Activated T-cell treated with anti-CD3 and anti-CD28 coated beads, Interleukin-2, amount 50 U/mL, for 4 hours (primary cell): ENCODE measurements around the gene EVI5. TPM values are rescaled to one million over a fixed set of nuclear protein-coding genes. Genes with fewer than 3 reads are reported as not detected.
"Not testable (repeated sequence)": the region's sequence is repeated elsewhere in the genome, so short reads cannot be mapped to it uniquely, and the experiment has no call there.

Experiments
- ATAC-seq, 2 donors: fragments of 200-7000 bp; cut with Tn5 transposase; one replicate each; pipeline ENCODE4 v1.10.0; 2021
- DNase-seq: peaks from one replicate; pipeline ENCODE4 v3.0.0-alpha.2; 2020
- H3K27me3 Mint-ChIP-seq: one replicate; pipeline ENCODE4 v1.8.0; 2021; ENCODE audit warnings: low read depth, mixed read lengths
- H3K36me3 Mint-ChIP-seq: one replicate; pipeline ENCODE4 v1.8.0; 2022; ENCODE audit warnings: mixed read lengths; ENCODE audit not compliant: insufficient read depth
- H3K4me1 Mint-ChIP-seq: one replicate; pipeline ENCODE4 v1.8.0; 2021; ENCODE audit warnings: low read depth, mixed read lengths
- H3K4me3 Mint-ChIP-seq: one replicate; pipeline ENCODE4 v1.8.0; 2021; ENCODE audit warnings: mild to moderate bottlenecking, moderate library complexity, mixed read lengths
- H3K9me3 Mint-ChIP-seq: one replicate; pipeline ENCODE4 v1.8.0; 2021; ENCODE audit warnings: mixed read lengths
- total RNA-seq, 3 donors: library from RNA; stranded (reverse); gene quantifications; one replicate each; pipeline ENCODE4 v1.2.1, GENCODE V29; 2021

The EVI5 gene
- total RNA-seq, 3 donors from 2014 or later: 28.7 to 32.9 (median 29.8) TPM

DNA sequence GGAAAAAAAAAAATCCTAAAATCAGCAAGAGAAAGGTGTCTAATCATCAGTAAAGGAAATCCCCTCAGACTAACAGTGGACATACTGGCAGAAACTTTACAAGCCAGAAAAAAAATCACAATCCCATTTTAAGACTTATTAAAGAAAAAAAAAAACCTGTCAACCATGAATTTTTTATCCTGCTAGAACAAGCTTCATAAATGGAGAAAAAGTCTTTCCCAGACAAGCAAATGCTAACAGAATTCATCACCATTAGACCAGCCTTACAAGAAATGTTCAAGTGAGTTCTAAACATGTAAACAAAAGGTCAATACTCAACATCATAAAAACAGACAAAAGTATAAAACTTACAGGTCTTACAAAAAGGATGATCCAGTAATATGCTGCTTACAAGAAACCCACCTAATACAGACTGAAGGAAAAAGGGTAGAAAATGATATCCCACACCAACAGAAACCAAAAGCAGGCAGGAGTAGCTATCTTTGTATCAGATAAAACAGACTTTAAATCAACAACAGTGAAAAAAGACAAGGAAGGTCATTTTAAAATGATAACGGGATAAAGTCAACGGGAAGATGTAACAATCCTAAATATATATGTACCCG, 129.6 kb downstream of the EVI5 start:
- H3K4me3 Mint-ChIP-seq: no peak overlapping the region
- peaks cover 5% of the 10 kb centered on the region for H3K27me3 Mint-ChIP-seq
- peaks cover 6% of the 10 kb centered on the region for H3K36me3 Mint-ChIP-seq
- DNase-seq (no peak), ATAC-seq (no peak)
- no peaks in the 10 kb centered on the region for H3K4me1 Mint-ChIP-seq
- H3K9me3 Mint-ChIP-seq: peaks cover 35% of the 10 kb centered on the region

DNA sequence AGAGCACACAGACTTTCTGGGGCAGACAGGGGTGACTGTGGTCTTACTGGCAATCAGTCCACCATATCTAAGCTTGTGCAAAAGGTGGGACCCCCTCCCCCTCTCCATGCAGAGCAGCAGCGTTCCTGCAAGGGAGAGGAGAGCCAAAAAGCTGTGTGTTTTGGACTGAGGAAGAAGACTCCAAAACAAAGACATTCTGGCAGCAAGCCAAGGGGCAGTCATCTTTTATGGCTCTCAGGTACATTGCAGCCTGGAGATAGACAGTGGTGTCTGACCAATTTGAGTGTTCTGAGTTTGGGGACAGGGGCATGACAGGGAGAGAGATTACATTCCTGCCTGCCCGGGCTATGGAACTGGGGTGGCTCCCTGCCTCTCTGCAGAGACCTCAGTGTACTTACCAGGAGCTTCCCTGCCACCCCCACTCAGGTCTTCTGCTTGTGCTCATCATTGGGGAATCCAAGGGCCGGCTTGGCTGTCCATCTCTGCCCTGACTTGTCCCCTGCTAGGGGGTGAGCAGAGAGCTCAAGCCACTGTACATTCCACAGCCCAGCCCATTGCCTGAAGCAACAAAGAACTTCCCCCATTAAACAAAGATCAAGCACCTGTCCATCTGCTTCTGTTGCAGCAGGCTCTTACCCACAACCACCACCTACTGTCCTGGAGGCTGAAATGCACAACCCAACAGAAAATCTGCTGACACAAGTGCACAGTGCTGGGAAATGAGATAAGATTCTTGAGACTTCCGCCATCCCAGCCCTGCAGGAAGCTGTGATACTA, 131.1 kb downstream of the EVI5 start:
- DNase-seq: no peak
- H3K27me3 Mint-ChIP-seq: peaks cover 8% of the 10 kb centered on the region
- no peaks in the 10 kb centered on the region for H3K4me1 Mint-ChIP-seq
- H3K4me3 Mint-ChIP-seq: no peak overlapping the region
- peaks cover 6% of the 10 kb centered on the region for H3K36me3 Mint-ChIP-seq
- ATAC-seq: no peak
- H3K9me3 Mint-ChIP-seq: peaks cover 35% of the 10 kb centered on the region

DNA sequence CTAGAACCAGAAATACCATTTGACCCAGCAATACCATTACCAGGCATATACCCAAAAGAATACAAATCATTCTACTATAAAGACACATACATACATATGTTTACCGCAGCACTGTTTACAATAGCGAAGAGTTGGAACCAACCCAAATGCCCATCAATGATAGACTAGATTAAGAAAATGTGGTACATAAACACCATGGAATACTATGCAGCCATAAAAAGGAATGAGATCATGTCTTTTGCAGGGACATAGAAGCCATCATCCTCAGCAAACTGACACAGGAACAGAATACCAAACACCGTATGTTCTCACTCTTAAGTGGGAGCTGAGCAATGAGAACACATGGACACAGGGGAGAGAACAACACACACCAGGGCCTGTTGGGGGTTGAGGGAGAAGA, 144.2 kb downstream of the EVI5 start:
- not testable (repeated sequence) for DNase-seq, H3K4me1 Mint-ChIP-seq, H3K4me3 Mint-ChIP-seq, H3K36me3 Mint-ChIP-seq, H3K9me3 Mint-ChIP-seq, H3K27me3 Mint-ChIP-seq, ATAC-seq

DNA sequence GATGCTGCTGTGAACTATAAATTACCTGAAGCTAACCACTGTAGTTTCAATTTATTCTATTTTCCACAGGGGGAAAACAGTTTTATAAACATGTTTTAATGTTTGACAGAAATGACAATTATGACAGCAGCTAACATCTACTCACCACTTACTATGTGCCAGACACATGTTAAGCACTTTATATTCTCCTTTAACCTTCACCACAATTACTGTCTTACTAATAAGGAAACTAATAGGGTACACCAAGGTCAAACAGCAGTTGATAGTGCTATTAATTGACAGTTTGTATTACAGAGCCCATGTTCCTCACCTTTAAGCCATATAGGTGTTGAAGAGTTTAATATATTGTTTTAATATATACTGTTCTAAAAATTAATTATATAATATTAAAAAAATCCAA, 146.4 kb downstream of the EVI5 start:
- H3K36me3 Mint-ChIP-seq: no peaks in the 10 kb centered on the region
- no peak for DNase-seq
- no peak for ATAC-seq
- peaks cover 8% of the 10 kb centered on the region for H3K27me3 Mint-ChIP-seq
- no peaks in the 10 kb centered on the region for H3K4me1 Mint-ChIP-seq
- H3K4me3 Mint-ChIP-seq: no peak overlapping the region
- peaks cover 7% of the 10 kb centered on the region for H3K9me3 Mint-ChIP-seq

DNA sequence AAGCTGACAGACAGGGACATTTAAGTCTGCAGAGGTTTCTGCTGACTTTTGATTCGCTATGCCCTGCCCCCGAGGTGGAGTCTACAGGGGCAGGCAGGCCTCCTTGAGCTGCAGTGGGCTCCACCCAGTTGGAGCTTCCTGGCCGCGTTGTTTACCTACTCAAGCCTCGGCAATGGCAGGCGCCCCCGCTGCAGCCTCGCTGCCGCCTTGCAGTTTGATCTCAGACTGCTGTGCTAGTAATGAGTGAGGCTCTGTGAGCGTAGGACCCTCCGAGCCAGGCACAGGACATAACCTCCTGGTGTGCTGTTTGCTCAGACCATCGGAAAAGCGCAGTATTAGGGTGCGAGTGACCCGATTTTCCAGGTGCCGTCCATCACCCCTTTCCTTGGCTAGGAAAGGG, 149.7 kb downstream of the EVI5 start:
- not testable (repeated sequence) for DNase-seq, ATAC-seq, H3K9me3 Mint-ChIP-seq, H3K4me1 Mint-ChIP-seq, H3K27me3 Mint-ChIP-seq, H3K4me3 Mint-ChIP-seq, H3K36me3 Mint-ChIP-seq

DNA sequence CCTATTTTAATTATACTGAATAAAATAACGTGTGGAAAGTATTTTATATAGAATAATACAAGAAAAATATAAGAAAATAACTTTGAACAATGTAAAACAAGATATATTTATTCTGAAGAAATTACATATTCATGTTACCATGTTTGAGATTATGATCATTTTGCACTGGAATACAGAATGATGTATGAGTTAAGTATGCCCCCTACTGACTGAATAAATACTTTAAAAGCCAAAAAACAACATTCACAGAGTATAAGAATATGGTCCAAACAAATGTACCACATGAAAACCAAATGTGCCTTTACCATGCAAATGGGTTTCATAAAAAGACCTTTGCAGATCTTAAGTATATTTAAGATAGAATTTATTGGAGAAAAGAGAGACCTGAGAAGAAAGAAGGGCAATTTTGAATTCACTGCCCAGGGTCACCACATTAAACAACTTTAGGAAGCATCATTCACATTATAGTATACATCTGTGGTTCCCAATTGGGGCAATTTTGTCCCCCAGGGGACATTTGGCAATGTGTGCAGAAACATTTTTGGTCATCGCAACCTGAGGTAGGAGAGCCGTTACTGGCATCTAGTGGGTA, 161.6 kb downstream of the EVI5 start:
- Mint-ChIP-seq H3K9me3 (peaks cover 4% of the 10 kb centered on the region), H3K4me3 (no peak overlapping the region), H3K27me3 (no peaks in the 10 kb centered on the region), H3K36me3 (no peaks in the 10 kb centered on the region), H3K4me1 (peaks cover 7% of the 10 kb centered on the region)
- DNase-seq (no peak), ATAC-seq (peak; percentile 53 to 66)

DNA sequence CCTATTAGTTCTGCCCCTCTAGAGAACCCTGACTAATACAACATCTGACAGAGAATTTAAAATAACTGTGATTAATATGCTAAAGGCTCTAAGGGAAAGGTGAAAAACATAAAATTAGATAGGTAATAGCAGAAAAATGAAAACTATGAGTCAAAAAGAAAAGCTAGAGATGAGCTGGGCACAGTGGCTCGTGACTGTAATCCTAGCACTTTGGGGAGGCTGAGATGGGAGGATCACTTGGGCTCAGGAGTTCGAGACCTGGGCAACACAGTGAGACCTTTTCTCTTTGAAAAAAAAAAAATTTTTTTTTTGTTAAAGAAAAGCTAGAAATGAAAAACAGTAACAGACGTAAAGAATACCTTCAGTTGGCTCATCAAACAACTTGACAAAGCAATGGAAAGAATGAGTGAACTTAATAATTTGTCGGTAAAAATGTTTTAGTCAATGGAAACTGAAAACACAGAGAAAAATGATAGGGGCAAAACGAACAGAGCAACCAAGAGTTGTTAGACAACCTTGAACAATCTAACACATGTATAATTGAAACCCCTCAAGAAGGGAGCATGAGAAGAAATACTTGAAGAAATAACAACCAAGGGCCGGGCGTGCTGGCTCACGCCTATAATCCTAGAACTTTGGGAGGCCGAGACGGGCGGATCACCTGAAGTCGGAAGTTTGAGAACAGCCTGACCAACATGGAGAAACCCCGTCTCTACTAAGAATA, 165.3 kb downstream of the EVI5 start:
- no peaks in the 10 kb centered on the region for H3K36me3 Mint-ChIP-seq
- H3K4me1 Mint-ChIP-seq: peaks cover 7% of the 10 kb centered on the region
- peak; percentile 69 to 75 for ATAC-seq
- no peaks in the 10 kb centered on the region for H3K27me3 Mint-ChIP-seq
- no peak for DNase-seq
- H3K9me3 Mint-ChIP-seq: peaks cover 4% of the 10 kb centered on the region
- H3K4me3 Mint-ChIP-seq: no peak overlapping the region

DNA sequence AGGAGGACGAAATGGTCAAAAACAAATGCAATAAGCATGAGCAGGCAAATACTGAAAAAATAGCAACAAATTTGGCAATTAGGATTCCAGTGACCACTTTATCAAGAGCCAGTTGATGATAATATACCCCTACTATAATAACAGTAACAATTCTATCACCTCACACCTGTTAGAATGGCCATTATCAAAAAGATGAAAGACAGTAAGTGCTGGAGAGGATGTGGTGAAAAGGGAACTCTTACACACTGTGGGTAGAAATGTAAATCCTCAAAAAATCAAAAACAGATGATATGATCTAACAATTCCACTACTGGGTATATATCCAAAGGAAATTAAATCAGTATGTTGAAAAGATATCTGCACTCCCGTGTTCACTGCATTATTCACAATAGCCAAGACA, 183.9 kb downstream of the EVI5 start:
- H3K4me3 Mint-ChIP-seq: no peak overlapping the region
- ATAC-seq (no peak), DNase-seq (no peak)
- H3K4me1 Mint-ChIP-seq: peaks cover 15% of the 10 kb centered on the region
- peaks cover 1% of the 10 kb centered on the region for H3K27me3 Mint-ChIP-seq
- H3K36me3 Mint-ChIP-seq: no peaks in the 10 kb centered on the region
- no peaks in the 10 kb centered on the region for H3K9me3 Mint-ChIP-seq

DNA sequence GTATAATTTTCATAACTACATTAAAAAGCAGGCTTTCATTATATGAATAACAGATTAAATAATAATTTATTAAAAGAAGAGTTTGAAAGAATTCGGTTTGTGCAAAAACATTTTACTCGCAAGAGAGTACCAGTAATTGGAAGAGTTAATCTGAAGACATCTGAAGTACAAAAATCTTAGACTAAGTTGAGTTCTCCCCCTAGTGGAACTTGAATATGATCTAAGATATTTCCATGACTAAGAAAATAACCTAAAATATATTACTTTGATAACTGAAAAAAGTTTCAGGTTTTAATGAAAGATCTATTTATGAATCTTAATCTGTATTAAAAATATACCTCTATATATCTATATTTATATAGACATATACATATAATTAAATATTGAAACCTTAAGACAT, 185.7 kb downstream of the EVI5 start:
- H3K27me3 Mint-ChIP-seq: peaks cover 1% of the 10 kb centered on the region
- no peaks in the 10 kb centered on the region for H3K36me3 Mint-ChIP-seq
- no peaks in the 10 kb centered on the region for H3K9me3 Mint-ChIP-seq
- peaks cover 15% of the 10 kb centered on the region for H3K4me1 Mint-ChIP-seq
- ATAC-seq (peak in 1 of 2 donors; percentile 56), DNase-seq (no peak)
- no peak overlapping the region for H3K4me3 Mint-ChIP-seq

DNA sequence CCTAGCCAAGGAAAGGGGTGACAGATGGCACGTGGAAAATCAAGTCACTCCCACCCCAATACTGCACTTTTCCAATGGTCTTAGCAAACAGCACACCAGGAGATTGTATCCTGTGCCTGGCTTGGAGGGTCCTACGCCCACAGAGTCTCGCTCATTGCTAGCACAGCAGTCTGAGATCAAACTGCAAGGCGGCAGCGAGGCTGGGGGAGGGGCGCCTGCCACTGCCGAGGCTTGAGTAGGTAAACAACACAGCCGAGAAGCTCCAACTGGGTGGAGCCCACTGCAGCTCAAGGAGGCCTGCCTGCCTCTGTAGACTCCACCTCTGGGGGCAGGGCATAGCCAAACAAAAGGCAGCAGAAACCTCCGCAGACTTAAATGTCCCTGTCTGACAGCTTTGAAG, 195.5 kb downstream of the EVI5 start:
- Mint-ChIP-seq H3K9me3 (peaks cover 12% of the 10 kb centered on the region), H3K4me1 (peaks cover 31% of the 10 kb centered on the region)
- not testable (repeated sequence) for H3K36me3 Mint-ChIP-seq, DNase-seq, H3K27me3 Mint-ChIP-seq, ATAC-seq, H3K4me3 Mint-ChIP-seq

DNA sequence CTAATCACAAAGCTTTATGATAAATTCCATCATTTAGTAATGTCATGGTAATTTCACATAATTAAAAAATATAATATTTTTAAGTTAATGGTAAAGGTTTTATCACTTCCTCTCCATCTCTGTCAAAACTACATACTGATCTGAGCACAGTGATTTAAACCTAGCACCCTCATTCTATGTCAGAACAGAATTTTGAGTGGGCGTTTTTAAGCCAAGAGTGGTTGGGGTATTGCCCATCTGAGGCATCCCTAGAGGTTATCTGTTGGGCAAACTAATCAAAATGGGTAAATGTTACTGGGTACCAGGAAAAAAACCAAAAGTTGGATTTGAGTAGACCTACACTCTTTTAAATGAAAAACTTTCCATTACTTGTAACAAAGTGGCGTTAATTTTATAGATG, 197.5 kb downstream of the EVI5 start:
- Mint-ChIP-seq H3K36me3 (peaks cover 5% of the 10 kb centered on the region), H3K9me3 (peaks cover 12% of the 10 kb centered on the region), H3K27me3 (no peaks in the 10 kb centered on the region), H3K4me1 (peaks cover 40% of the 10 kb centered on the region), H3K4me3 (no peak overlapping the region)
- peak; percentile 70 to 75 for ATAC-seq
- no peak for DNase-seq

DNA sequence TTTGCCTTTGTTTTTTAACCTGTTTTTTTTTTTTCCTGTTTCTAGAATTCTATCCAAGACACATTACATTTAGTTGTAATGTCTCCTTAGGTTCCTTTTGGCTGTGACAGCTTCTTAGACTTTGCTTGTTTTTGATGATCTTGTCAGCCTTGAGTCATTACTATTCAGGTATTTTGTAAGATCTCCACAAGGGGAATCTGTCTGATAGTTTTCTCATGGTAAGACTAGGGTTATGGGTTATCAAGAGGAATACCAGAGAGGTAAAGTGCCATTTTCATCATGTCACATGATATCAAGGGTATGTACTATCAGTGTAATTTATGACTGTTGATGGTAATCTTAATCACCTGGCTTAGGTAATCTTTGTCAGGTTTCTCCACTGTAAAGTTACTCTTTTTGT, 199.1 kb downstream of the EVI5 start:
- ATAC-seq (peak; percentile 12 to 25), DNase-seq (no peak)
- Mint-ChIP-seq H3K27me3 (no peaks in the 10 kb centered on the region), H3K4me1 (peaks cover 54% of the 10 kb centered on the region), H3K4me3 (peak overlapping the region; percentile 53), H3K9me3 (peaks cover 12% of the 10 kb centered on the region), H3K36me3 (peaks cover 5% of the 10 kb centered on the region)

DNA sequence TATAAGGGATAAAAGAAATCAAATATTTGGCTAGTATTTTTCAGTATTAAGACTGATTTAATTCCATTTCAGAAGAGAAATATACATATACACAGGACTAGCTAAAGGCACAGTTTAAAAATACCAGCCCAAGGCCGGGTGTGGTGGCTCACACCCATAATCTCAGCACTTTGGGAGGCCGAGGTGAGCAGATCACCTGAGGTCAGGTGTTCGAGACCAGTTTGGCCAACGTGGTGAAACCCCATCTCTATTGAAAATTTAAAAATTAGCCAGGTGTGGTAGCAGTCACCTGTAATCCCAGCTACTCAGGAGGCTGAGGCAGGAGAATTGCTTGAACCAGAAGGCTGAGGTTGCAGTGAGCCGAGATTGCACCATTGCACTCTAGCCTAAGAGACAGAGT, 200.1 kb downstream of the EVI5 start:
- not testable (repeated sequence) for H3K27me3 Mint-ChIP-seq, DNase-seq, H3K9me3 Mint-ChIP-seq, H3K36me3 Mint-ChIP-seq
- peak in 1 of 2 donors; percentile 7 for ATAC-seq
- Mint-ChIP-seq H3K4me3 (peak overlapping the region; percentile 26), H3K4me1 (peaks cover 59% of the 10 kb centered on the region)
